GM12892 (cell line): ENCODE data around the gene PROCA1. TPM values are rescaled to one million over a fixed set of nuclear protein-coding genes. Genes with fewer than 3 reads are reported as not detected.

Source experiments
- DNase-seq: peaks from one replicate; pipeline ENCODE4 v3.0.0; 2011; ENCODE audit not compliant: insufficient read length
- FAIRE-seq: peaks from 2 replicates; lab custom pipeline; 2011; peaks lifted over from hg19 to GRCh38; lab: Jason Lieb, UNC
- POLR2A ChIP-seq: IDR thresholded peaks from 2 replicates; pipeline ENCODE4 v1.6.1; 2011; ENCODE audit warnings: low read depth, low read length, control low read depth
- POLR2AphosphoS5 ChIP-seq: IDR thresholded peaks from 2 replicates; pipeline ENCODE4 v1.6.1; 2011; ENCODE audit warnings: low read depth, low read length, control low read depth
- TAF1 ChIP-seq: IDR thresholded peaks from 2 replicates; pipeline ENCODE4 v1.6.1; 2011; ENCODE audit warnings: low read depth, mild to moderate bottlenecking, control low read depth, low read length, borderline replicate concordance
- polyA plus RNA-seq: library from polyadenylated mRNA; unstranded; fragments of >200 nt; gene quantifications from one replicate; pipeline ENCODE4 v1.2.1, GENCODE V29; 2012; ENCODE audit warnings: missing spikeins, inconsistent platforms; ENCODE audit not compliant: missing spikeins

PROCA1 gene
- polyA plus RNA-seq: 2.8 TPM

DNA sequence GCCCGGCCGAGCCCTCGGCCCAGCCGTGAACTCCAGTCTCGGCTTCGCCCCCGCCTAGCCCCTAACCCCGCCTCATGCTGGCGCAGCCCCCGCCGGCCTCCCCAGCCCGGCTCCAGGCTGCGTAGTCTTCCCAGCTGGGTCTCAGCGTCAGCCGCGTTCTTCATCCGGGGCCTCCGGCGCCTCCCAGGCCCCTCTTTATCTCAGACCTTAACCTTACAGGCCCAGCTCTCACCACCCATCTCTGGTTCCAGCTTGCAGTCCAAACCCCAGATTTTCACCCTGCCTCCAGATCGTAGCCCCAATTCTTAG, at the start of gene PROCA1:
Gene PROCA1 (minus strand): TSS at position 166 of the 309 bp plus-strand sequence. CDS start 228 bp downstream, outside the sequence.
- TF ChIP-seq TAF1 (no peak), POLR2AphosphoS5 (no peak), POLR2A (no peak; the same call in 1 of the 2 replicates)
- FAIRE-seq (no peak), DNase-seq (no peak)

DNA sequence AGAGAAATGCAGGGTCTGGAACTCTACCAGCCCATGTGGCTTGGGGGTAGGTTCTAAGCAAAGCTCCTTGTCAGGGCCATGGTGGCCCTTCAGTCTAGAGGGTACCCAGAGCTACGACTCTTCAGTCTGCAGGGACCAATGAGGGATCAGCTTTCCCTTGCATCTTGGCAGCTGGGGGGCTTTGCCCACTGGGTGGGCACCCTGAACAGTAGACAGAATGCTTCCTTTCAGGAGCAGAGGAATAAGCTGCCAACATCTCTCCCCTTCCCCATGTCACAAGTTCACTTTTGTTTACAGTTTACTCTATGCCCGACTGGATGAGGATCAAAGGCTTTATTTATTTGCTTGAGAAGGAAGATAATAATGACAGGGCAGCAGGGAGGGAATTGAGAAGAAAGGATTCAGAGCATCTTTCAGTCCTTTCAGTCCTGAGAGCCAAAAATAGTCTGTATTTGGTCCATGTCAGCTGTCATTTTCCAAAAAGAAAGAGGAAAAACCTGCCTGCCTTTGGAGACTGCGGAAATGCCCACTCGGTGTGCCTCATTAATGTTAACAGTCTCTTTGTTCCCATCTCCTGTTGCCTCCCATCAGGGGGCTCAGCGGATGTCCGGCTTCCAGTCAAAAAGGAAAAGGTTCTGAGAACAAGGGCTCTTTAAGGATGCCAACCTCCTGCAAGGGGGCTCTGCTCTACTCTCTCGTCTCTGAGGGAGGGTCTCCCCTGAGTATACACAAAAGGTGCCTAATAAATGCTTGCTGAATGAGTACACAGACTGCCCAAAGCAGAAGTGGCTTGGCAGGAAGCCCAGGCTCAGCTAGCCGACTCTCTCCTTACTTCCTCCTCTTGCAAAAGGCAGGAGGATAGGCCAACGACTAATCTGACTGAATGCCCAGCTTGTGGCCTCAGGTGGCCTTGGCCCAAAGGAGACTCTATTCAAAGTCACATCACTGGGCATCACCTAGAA, 49.2 kb upstream of the PROCA1 start:
- no peak for DNase-seq
- no peak for TF ChIP-seq POLR2AphosphoS5
- TF ChIP-seq TAF1: no peak
- no peak for TF ChIP-seq POLR2A
- no peak for FAIRE-seq

DNA sequence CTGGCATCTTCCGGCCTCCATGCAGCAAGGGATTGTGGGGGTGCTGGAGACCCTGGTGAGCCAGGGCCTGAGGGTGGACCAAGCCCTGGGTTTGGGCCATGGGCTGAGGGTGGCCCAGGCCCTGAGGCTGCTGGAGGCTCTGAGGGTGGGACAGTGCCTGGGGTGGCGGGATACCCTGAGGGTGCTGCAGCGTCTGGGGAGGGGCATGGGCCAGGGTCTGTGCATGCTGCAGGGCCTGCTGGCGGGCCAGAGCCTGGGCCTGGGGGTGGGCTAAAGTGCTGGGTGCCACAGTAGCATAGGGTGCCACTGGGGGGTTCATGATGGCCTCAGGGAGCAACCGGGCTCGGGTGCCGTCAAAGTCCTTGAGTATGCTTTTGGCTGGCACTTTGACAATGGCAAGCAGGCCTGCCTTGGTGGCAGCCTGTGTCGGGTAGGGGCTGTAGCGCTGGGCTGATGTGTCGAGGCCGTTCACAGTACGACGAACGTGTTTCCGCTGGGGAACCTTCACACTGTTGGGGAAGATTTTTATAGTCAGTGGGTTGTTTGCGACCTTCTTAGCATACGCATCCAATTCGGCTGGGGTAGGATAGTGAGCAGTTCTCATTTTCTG, 47.7 kb upstream of the PROCA1 start:
- TF ChIP-seq POLR2AphosphoS5 (no peak), TAF1 (no peak), POLR2A (no peak)
- no peak for FAIRE-seq
- DNase-seq: no peak

GRCh38 chr17:28758411-28759121, 46.9 kb upstream of the PROCA1 start:
- DNase-seq (no peak), FAIRE-seq (no peak)
- TF ChIP-seq TAF1 (no peak), POLR2AphosphoS5 (no peak), POLR2A (no peak)

DNA sequence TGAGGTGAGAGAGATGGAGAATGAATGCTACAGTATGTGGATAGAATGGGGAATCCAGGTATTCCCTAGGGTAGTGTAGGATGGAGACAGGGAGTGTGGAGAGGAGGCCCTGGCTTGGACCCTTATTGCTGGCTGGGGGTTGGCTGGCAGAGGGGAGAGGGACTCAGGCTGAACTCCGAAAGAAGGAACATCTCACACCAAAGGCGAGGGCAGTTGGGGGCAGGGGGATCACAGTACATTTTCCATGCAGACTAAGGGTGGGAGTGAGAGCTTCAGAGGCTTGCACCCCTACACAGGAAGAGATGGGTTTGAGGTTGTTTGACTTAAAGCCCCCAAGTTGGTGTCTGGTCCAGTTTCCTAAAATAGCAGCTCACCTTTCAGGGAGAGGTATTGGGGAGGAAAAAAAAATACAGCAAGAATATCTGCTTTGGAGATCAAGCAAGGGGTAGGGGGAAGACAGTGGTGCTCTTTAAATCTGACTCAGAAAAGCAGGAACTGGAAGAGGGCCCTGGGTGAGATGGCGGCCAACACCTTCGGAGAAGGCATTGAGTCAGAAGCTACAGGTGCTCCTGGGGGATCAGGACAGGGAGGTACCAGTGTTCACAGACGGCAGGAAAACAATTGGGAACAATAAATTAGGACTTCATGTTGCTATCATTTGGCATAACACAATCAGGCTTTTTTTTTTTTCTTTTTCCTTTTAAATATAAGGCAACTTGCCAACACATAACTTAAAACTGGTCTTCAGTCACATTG, 44.5 kb upstream of the PROCA1 start:
- no peak for DNase-seq
- TF ChIP-seq POLR2A (no peak), TAF1 (no peak), POLR2AphosphoS5 (no peak)
- FAIRE-seq: no peak

DNA sequence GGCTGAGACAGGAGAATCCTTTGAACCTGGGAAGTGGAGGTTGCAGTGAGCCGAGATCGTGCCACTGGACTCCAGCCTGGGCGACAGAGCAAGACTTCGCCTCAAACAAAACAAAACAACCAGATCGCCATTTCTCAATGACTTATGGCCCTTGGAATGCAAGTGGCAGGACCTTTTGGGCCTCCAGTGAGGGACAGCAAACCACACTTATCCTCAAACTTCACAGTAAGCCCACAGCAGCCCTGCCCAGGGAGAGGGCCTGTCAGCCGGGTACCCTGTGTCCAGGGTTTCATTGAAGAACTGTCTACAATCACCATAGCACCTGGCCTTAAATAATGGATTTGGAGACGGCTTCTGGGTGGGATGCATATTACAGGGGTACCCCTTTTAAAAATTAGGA, 43.8 kb upstream of the PROCA1 start:
- TF ChIP-seq TAF1: no peak
- no peak for TF ChIP-seq POLR2AphosphoS5
- no peak for TF ChIP-seq POLR2A
- FAIRE-seq (no peak), DNase-seq (no peak)

GRCh38 chr17:28751600-28752366, 40.1 kb upstream of the PROCA1 start:
- FAIRE-seq: no peak
- peak; percentile 30 for TF ChIP-seq POLR2AphosphoS5
- TF ChIP-seq POLR2A: no peak; the same call in 1 of the 2 replicates
- DNase-seq: no peak

DNA sequence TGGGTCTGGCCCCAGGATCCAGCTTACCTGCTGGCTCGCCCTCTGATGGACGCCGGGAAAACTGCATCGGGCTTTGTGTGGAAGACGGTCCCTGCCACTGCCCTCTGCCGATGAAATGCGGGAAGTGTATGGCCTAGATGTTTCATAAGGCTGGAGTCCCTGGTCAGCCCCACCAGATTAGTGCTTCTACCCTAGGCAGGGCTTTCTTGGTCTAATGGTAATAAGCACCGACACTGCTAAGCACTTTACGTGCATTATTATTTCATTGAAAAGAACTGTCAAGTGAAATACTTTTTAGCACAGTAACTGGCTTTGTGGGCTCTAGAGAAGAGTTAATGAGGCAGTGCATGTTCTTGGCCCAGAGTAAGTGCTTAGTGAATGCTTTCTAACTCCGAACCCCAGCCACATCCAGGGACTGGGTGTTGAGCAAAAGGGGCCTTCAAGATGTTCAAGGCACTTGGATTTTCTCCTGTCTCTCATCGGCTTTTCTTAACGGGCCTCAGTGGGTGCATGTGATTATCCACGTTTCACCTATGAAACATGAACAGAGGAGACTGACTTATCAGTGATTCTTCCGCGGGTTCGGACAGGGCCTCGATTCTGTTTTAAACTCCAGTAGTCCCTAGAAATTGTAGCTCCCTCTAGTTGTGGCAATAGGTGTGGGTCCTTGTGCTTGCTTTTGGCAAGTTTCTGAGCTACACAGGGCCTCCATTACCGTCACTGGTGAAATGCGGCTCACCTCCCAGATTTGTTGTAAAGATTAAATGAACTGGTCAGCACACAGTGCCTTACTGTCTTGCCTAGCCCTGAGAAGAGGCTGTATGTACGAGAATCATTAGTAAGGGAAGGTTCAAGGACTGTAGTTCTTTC, 38.7 kb upstream of the PROCA1 start:
- TF ChIP-seq POLR2A (peak; percentile 42; the same call in 1 of the 2 replicates), TAF1 (no peak), POLR2AphosphoS5 (peak; percentile 67; the same call in 1 of the 2 replicates)
- peak; percentile 82 for FAIRE-seq

GRCh38 chr17:28749516-28750177, 38.0 kb upstream of the PROCA1 start:
- FAIRE-seq: no peak
- no peak for DNase-seq

More for the DNA sequence above, 38.7 kb upstream of the PROCA1 start:
- peak; percentile 62 for DNase-seq

More at GRCh38 chr17:28749516-28750177, 38.0 kb upstream of the PROCA1 start:
- TF ChIP-seq POLR2A (no peak), POLR2AphosphoS5 (no peak; the same call in 1 of the 2 replicates)
